OCI-M1 (cell line): ENCODE data around the gene DMGDH.
A peak's percentile ranks its signal among the peaks of the same experiment; 100 is the strongest.

Experiments used
- DNase-seq: peaks from one replicate; lab custom pipeline; 2025; lab: John Stamatoyannopoulos, UW

Gene DMGDH

GRCh38 chr5:79069488-79070349, at the start of gene DMGDH, which contains the start of gene BHMT2:
Gene DMGDH (minus strand): TSS chr5:79069674. CDS start chr5:79069620, 54 bp downstream.
Gene BHMT2 (plus strand): TSS chr5:79069767. CDS start chr5:79069783, 16 bp downstream.
- no peak for DNase-seq

DNA sequence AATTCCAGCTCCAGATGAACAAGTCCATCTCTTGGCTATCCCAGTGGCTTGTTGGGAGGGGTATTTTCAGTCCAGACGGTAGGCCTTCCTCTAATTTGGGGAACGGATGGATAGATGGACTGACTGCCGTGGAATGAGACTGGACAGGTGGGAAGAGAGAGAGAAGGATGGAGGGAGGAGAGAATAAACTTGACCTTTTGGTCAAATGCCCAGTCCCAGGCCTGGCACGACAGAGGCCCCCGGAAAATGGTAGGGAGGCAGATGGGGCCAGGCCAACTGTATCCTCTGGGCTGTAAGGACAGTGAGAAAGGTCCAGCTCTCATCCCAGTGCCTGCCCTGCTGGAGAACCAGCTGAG, 43.2 kb upstream of the DMGDH start:
- DNase-seq, result no peak

GRCh38 chr5:79111960-79112702, 42.7 kb upstream of the DMGDH start:
- no peak for DNase-seq

DNA sequence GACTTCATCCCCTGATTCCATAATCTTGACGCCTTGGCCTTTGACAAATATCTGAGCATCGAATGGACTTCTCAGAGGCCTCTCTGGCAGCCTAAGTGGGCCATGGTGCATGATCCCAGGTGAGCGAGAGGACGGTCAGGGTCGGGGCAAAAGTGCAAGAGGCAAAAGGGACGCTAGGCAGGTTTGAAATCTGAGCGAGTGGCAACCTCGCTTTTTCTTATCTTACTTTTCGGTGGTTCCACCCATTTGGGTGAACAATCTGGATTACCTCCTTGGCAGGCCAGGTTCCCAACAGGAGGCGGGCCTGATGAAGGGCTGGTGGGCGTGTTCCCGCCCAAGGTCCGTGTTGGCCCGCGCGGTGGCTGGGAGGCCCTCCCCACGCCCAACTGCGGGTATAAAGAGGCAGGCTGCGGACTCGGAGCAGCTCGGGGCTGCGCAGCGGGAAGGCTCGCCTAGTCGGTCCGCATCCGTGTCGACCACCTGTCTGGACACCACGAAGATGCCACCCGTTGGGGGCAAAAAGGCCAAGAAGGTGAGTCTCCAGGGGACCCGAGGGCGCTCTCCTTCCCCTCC, 42.0 kb upstream of the DMGDH start, which contains the start of gene BHMT:
TSS of gene BHMT (plus strand) at position 423 of the 573 bp plus-strand sequence. CDS start at position 500, 77 bp downstream.
- no peak for DNase-seq

- peak; percentile 66 for DNase-seq
Measured at GRCh38 chr5:79109527-79110492, 40.3 kb upstream of the DMGDH start.

DNA sequence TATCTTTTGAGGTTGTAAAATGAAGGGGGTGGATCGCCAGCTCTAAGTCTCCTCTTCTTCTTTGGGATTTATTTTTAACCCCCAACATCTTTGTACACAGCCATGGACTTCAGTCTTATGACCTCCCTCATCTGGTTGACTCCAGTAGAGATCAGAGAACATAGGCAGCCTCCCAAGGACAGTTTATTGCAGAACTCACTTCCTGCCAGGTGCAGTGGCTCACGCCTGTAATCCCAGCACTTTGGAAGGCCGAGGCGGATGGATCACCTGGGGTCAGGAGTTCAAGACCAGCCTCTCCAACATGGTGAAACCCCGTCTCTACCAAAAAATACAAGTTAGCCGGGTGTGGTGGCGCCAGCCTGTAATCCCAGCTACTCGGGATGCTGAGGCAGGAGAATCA, 39.3 kb upstream of the DMGDH start:
- no peak for DNase-seq

DNA sequence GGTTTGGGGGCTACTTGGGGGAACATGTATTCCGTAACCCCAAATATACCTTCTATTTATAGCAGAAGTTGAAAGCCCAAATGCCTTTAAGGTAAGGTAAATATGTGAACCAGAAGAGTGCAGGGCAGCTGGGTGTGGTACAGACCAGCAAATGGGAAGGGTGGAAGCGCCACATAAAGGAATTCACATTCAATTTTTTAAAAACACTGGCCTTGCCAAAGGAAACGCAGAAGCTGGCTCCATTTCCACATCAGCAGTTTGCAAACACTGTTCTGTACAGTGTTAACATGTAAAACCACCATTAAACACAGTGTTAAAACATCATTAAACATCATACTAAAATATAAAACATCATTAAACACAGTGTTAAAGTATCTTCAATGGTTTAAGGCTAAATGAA, 38.6 kb upstream of the DMGDH start:
- no peak for DNase-seq

DNA sequence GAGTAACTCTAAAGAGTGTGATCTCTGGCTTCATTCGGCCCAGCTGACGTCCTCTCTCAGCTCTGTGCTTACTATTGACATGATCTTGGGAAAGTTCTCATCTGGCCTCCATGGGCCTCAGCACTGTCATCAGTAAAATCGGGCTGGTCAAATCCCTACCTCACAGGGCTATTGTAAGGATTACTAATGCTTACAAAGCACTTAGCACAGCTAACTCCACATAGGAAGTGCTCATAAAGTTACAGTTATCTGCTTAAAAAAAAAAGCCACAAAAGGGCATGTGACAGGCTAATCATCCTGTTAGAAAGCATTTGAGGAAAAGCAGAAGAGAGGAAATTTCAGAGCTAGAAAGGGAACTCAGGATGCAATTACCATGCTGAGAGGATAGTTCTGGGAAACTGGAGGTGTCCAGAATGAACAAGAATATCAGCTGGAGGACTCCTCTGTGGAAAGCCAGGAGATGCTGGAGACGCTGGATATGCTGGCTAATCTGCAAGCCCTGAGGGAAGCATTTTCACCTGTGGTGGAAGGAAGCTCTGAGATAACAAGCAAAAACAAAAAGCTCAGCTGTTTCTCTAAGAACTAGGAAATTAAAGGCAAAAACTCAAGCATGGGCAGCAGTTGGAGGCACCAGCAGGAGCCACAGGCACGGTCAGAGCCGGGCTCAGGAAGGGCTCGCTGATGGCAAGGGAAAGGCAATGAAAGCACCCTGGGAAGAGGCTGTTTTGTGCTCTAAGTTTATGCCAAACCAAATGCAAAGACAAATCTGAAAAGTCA, 37.7 kb upstream of the DMGDH start:
- DNase-seq, result peak; percentile 87

DNA sequence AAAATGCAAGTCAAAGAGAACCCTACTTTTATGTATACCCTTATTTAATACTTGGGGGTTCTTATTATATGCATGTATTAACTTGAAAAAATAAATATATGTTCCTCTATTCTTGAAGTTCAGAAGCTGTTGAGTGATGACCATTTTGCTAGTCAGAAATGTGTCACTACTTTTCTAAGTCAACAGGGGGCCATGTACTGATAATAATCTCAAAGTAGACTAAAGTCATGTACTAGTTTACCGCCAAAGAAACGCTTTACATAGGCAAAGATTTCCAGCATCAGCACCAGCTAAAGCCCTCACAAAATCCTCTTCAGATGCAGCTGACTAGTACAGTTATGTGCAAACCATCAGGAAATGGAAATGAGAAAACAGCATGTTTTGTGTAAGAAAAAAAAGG, 36.4 kb upstream of the DMGDH start:
- DNase-seq, result peak; percentile 14

DNA sequence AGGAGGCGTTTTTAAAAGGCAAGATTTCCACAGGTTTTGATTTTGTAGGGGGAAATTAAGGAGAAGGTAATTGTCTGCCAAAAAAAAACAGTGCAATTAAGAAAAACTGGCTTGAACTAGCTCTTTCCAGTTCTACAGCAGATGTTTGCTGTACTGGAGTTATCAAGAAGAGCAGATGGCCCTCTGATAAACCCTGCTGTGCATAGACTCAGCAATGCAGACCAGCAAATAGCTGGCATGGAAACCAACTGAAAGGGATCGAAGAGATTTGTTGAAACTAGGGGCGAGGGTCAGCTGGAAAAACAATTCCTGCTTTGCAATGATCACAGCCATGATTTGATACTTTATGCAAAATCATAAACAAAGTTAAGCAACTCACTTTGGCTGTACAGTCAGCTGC, 24.3 kb upstream of the DMGDH start:
- peak; percentile 75 for DNase-seq

DNA sequence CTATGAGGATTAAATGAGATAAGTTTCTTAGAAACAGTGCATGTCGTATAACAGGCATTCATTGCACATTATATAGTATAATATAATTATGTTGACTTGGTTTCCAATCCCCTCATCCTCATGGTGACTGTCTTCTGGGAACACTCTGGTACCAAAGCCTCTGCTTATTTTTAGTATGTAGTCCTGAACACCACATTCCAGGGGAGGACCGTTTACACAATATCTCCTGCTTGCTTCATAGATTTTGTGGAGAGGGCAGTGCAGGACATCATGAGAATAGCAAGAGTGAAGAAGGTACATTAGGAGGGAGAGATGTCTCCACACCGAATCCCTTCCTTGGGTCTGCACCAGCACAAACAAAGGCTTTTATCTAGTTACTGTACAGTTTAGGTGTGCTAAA, 21.6 kb upstream of the DMGDH start:
- no peak for DNase-seq

DNA sequence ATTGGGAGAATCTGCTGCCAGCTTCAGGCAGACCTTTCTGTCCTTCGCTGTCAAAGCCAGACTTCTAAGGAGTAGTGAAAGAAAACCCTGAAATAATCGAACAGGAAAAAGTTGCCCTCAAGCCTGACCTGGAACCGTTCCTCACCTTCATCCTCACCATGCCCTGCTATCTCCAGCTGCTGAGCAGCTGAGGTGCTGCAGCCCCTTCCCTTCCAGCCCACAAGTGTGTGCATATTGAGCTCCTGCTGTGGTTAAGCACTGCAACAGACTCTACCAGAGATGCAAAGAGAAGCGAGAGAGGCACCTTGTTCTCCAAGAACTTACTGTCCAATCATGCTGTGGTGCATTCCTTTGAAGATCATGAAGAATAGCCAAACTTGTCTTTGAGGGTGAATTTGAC, 19.0 kb upstream of the DMGDH start:
- no peak for DNase-seq

GRCh38 chr5:79086116-79086515, 16.6 kb upstream of the DMGDH start:
- DNase-seq, result no peak

GRCh38 chr5:79081779-79082178, 12.3 kb upstream of the DMGDH start:
- no peak for DNase-seq

GRCh38 chr5:79080804-79081203, 11.3 kb upstream of the DMGDH start:
- no peak for DNase-seq

DNA sequence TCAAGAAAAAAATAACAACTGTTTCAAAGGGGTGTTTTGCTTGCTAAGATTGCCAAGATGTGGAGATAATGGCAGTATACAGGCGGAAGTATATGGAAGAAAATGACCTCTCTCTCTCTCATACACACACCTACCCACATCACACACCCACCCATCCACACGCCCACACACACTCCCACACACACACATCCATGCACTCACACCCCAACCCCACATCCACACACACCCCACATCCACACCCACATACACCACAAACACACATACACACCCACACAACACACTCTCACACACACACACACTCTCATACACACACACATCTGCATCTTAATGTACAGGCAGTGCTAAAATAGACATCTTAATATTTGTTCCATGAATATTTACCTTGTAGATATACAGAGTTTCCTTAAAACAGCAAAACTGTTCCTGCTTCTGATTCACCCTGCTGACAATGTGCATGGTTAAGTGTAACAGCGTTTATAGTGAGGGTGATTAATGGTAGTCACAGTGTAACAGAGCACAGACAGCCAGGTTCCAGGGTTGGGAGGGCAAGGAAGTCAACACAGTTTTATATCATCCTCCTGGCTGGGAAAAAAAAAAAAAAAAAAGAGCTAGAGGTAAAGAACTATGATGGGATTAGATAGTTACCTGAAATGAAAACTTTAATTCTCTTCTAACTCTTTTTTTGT, 8.3 kb upstream of the DMGDH start:
- DNase-seq, result no peak

GRCh38 chr5:79076819-79077218, 7.3 kb upstream of the DMGDH start:
- DNase-seq, result no peak

DNA sequence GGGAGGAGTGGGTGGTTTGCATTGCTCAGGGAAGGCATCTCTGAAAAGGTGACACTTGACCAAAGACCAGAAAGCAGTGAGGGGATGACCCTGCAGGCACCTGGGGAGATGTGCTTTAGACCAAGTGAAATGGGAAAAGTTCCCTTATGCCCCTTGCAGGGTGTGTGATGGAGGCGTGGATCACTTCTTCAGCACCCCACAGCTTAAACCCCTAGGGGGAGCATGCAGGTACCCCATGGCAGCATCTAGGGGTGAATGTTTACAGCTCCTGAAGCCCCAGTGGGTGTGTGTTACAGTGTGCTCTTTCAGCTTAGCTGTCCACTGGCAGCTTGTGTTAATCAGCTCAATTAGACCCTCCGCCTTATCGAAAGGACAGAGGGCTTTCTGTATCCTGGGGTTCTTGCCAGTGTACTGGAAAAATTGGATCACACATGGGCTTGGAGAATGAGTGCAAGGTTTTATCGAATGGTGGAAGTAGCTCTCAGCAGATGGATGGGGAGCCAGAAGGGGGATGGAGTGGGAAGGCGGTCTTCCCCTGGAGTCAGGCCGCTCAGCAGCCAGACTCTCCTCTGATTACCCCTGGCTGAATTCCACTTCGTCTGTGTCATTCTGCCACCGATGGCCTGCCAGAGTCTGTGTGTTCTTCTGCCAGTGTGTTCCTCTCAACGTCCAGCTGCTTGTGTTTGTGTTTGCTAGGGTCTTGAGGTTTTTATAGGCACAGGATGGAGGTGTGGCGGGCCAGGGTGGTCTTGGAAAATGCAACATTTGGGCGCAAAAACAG, 6.4 kb upstream of the DMGDH start:
- no peak for DNase-seq

GRCh38 chr5:79074641-79075040, 5.2 kb upstream of the DMGDH start:
- no peak for DNase-seq

DNA sequence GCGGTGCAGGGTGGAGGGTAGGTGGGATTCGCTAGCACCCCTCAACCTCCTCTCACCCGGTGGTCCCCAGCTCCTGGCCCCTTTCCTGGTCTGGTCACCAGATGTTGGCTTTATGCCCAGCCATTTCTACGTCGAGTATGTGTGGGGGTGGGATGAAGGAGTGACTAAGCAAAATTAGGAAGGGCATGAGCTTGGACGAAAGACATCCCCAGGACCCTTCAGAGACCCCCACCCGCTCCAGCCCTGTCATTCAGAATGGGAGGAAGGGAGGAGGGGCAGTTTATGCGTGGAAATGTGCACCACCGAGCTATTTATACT, 835 bp upstream of the DMGDH start:
- no peak for DNase-seq
